RWPE1 (cell line): ENCODE measurements around the gene QSOX1.
A peak's percentile ranks its signal among the peaks of the same experiment; 100 is the strongest.

ENCODE experiments used
- CTCF ChIA-PET: fragments of 350-600 bp; sonication (Branson Sonifier 250); formaldehyde crosslinking; extraction: SDS; loops from one replicate; lab custom pipeline; 2021; lab: Yijun Ruan, JAX
- POLR2A ChIA-PET: fragments of 400-600 bp; formaldehyde crosslinking; extraction: SDS; loops from one replicate; lab custom pipeline; 2020; ENCODE audit warnings: antibody characterized with exemption; ENCODE audit not compliant: low non-redundant PET; lab: Yijun Ruan, JAX
- DNase-seq: peaks from one replicate; pipeline ENCODE4 v3.0.0; 2012; ENCODE audit warnings: low spot score
- H3K27ac ChIP-seq: fragments of 450-650 bp; 2 replicates; pipeline ENCODE4 v1.5.1; 2017
- CTCF ChIP-seq: fragments of 450-650 bp; conservative IDR thresholded peaks from 2 replicates; pipeline ENCODE4 v1.5.1; 2017; ENCODE audit warnings: low read depth, mild to moderate bottlenecking

Gene QSOX1

GRCh38 chr1:180228648-180229482, 74.2 kb downstream of the QSOX1 start:
- DNase-seq: no peak
- CTCF ChIA-PET: no interaction called here
- POLR2A ChIA-PET: no interaction called here
- no peak for TF ChIP-seq CTCF
- H3K27ac ChIP-seq: no peak overlapping the region

- TF ChIP-seq CTCF: no peak
- POLR2A ChIA-PET: no interaction called here
- DNase-seq: peak; percentile 67
- no peak within 1 kb of the TSS for H3K27ac ChIP-seq
- CTCF ChIA-PET: interaction anchor here (0.6 to 1.4 kb wide), 3 partner anchors 37 to 253 kb away, joined by 3 to 7 read pairs (median 3); no protein-coding TSS in a partner anchor
Measured at GRCh38 chr1:180229483-180230415, 75.1 kb downstream of the QSOX1 start, which contains the start of gene LHX4. Gene LHX4, plus strand, starts transcription at chr1:180230264. Its CDS starts 266 bp downstream, at chr1:180230530.

GRCh38 chr1:180230416-180230790, 75.7 kb downstream of the QSOX1 start:
- TF ChIP-seq CTCF: no peak
- ChIA-PET POLR2A (no interaction called here), CTCF (interaction anchor here (0.6 to 1.4 kb wide), 3 partner anchors 38 to 252 kb away, joined by 3 to 7 read pairs (median 3); no protein-coding TSS in a partner anchor)
- no peak for DNase-seq
- H3K27ac ChIP-seq: no peak overlapping the region

- peak; percentile 53 for DNase-seq
- no peak for TF ChIP-seq CTCF
- no peak overlapping the region for H3K27ac ChIP-seq
- ChIA-PET CTCF (interaction anchor here (0.6 to 1.5 kb wide), 6 partner anchors 14 to 252 kb away, joined by 3 to 7 read pairs (median 3); no protein-coding TSS in a partner anchor), POLR2A (no interaction called here)
Measured at GRCh38 chr1:180230791-180231505, 76.3 kb downstream of the QSOX1 start.

- no peak for TF ChIP-seq CTCF
- no peak overlapping the region for H3K27ac ChIP-seq
- POLR2A ChIA-PET: no interaction called here
- CTCF ChIA-PET: interaction anchor here (0.6 to 1.5 kb wide), 3 partner anchors 15 to 356 kb away, joined by 3 to 5 read pairs (median 3); no protein-coding TSS in a partner anchor
- DNase-seq: no peak
Measured at GRCh38 chr1:180231506-180231921, 76.8 kb downstream of the QSOX1 start.
